H9 (cell line): ENCODE measurements around the gene KCNJ10. TPM values are rescaled to one million over a fixed set of nuclear protein-coding genes. Genes with fewer than 3 reads are reported as not detected.

Experiments used
- DNase-seq: peaks from one replicate; pipeline ENCODE4 v3.0.0-alpha.2; 2017
- H2AFZ ChIP-seq: one replicate; pipeline ENCODE4 v1.6.1; 2013; ENCODE audit warnings: mild to moderate bottlenecking, low read length, control low read depth, moderate library complexity
- H2AK5ac ChIP-seq: 2 replicates; pipeline ENCODE4 v1.6.1; 2013; ENCODE audit warnings: low read length, control low read depth, mixed read lengths; ENCODE audit not compliant: insufficient read length
- H2BK120ac ChIP-seq: one replicate; pipeline ENCODE4 v1.6.1; 2013; ENCODE audit warnings: low read depth, mild to moderate bottlenecking, low read length, control low read depth, inconsistent platforms; ENCODE audit not compliant: poor library complexity, severe bottlenecking
- H2BK12ac ChIP-seq: 2 replicates; pipeline ENCODE4 v1.6.1; 2013; ENCODE audit warnings: low read length, control low read depth, mixed read lengths, low read depth; ENCODE audit not compliant: insufficient read length
- H2BK15ac ChIP-seq: 2 replicates; pipeline ENCODE4 v1.6.1; 2013; ENCODE audit warnings: low read depth, low read length, control low read depth
- H2BK20ac ChIP-seq: one replicate; pipeline ENCODE4 v1.6.1; 2013; ENCODE audit warnings: low read depth, mild to moderate bottlenecking, low read length, control low read depth, inconsistent platforms; ENCODE audit not compliant: poor library complexity, severe bottlenecking
- H2BK5ac ChIP-seq: 2 replicates; pipeline ENCODE4 v1.6.1; 2013; ENCODE audit warnings: low read length, control low read depth, mixed read lengths; ENCODE audit not compliant: insufficient read length
- H3K14ac ChIP-seq: 2 replicates; pipeline ENCODE4 v1.6.1; 2013; ENCODE audit warnings: low read length, control low read depth; ENCODE audit not compliant: insufficient read depth
- H3K18ac ChIP-seq: 2 replicates; pipeline ENCODE4 v1.6.1; 2013; ENCODE audit warnings: low read depth, mild to moderate bottlenecking, mixed read lengths, low read length, control low read depth; ENCODE audit not compliant: insufficient read length
- H3K23ac ChIP-seq: 2 replicates; pipeline ENCODE4 v1.6.1; 2013; ENCODE audit warnings: low read length, control low read depth, mixed read lengths, low read depth; ENCODE audit not compliant: insufficient read length
- H3K23me2 ChIP-seq: 2 replicates; pipeline ENCODE4 v1.6.1; 2013; ENCODE audit warnings: low read depth, mild to moderate bottlenecking, mixed read lengths, low read length, control low read depth; ENCODE audit not compliant: insufficient read length, poor library complexity, severe bottlenecking
- H3K27ac ChIP-seq: 2 replicates; pipeline ENCODE4 v1.5.1; 2013; ENCODE audit warnings: low read length, control low read depth, mixed read lengths, low read depth; ENCODE audit not compliant: insufficient read length
- H3K27me3 ChIP-seq: 2 replicates; pipeline ENCODE4 v1.6.1; 2013; ENCODE audit warnings: low read length, control low read depth, inconsistent platforms; ENCODE audit not compliant: insufficient read depth
- H3K4ac ChIP-seq: 2 replicates; pipeline ENCODE4 v1.6.1; 2013; ENCODE audit warnings: low read depth, mild to moderate bottlenecking, control low read depth, inconsistent platforms, low read length, moderate library complexity
- H3K4me1 ChIP-seq: 2 replicates; pipeline ENCODE4 v1.6.1; 2013; ENCODE audit warnings: low read length, control low read depth, inconsistent platforms; ENCODE audit not compliant: insufficient read depth
- H3K4me2 ChIP-seq: 2 replicates; pipeline ENCODE4 v1.6.1; 2013; ENCODE audit warnings: low read length, control low read depth, mixed read lengths; ENCODE audit not compliant: insufficient read length, insufficient read depth
- H3K56ac ChIP-seq: 2 replicates; pipeline ENCODE4 v1.6.1; 2013; ENCODE audit warnings: low read depth, mild to moderate bottlenecking, mixed read lengths, low read length, control low read depth; ENCODE audit not compliant: insufficient read length
- H3K79me1 ChIP-seq: 2 replicates; pipeline ENCODE4 v1.6.1; 2013; ENCODE audit warnings: low read depth, mild to moderate bottlenecking, moderate library complexity, low read length, control low read depth, inconsistent platforms; ENCODE audit not compliant: insufficient read depth, poor library complexity, severe bottlenecking
- H3K79me2 ChIP-seq: 2 replicates; pipeline ENCODE4 v1.6.1; 2013; ENCODE audit warnings: low read length, control low read depth, inconsistent platforms; ENCODE audit not compliant: insufficient read depth
- H3K9ac ChIP-seq: 2 replicates; pipeline ENCODE4 v1.6.1; 2013; ENCODE audit warnings: low read length, control low read depth, mixed read lengths; ENCODE audit not compliant: insufficient read length; ENCODE audit errors: extremely low read depth
- H3K9me3 ChIP-seq: one replicate; pipeline ENCODE4 v1.6.1; 2013; ENCODE audit warnings: low read depth, low read length, inconsistent platforms; ENCODE audit not compliant: control insufficient read depth
- H3T11ph ChIP-seq: one replicate; pipeline ENCODE4 v1.6.1; 2013; ENCODE audit warnings: mild to moderate bottlenecking, low read length, control low read depth, inconsistent platforms
- H4K20me1 ChIP-seq: one replicate; pipeline ENCODE4 v1.6.1; 2013; ENCODE audit not compliant: control insufficient read depth, insufficient read length, insufficient read depth
- H4K5ac ChIP-seq: 2 replicates; pipeline ENCODE4 v1.6.1; 2013; ENCODE audit warnings: low read depth, mild to moderate bottlenecking, mixed read lengths, low read length, control low read depth; ENCODE audit not compliant: insufficient read length
- H4K8ac ChIP-seq: replicated peaks from 2 replicates; pipeline ENCODE4 v1.6.1; 2013; ENCODE audit warnings: low read length, control low read depth, mixed read lengths, low read depth; ENCODE audit not compliant: insufficient read length
- H4K91ac ChIP-seq: 2 replicates; pipeline ENCODE4 v1.6.1; 2013; ENCODE audit warnings: low read depth, mild to moderate bottlenecking, moderate library complexity, mixed read lengths, low read length, control low read depth; ENCODE audit not compliant: insufficient read length
- H3K27ac Mint-ChIP-seq, 3 experiments: 2 replicates in 2 of 3; 3 replicates in 1 of 3; pipeline ENCODE4 v1.8.0; 2020 to 2021; ENCODE audit warnings: mixed read lengths in 3 of 3, mild to moderate bottlenecking in 1 of 3, moderate library complexity in 1 of 3
- H3K27me3 Mint-ChIP-seq: 2 replicates; pipeline ENCODE4 v1.8.0; 2021; ENCODE audit warnings: low read depth, mild to moderate bottlenecking, moderate library complexity, mixed read lengths
- H3K36me3 Mint-ChIP-seq, 3 experiments: 2 replicates in 2 of 3; 3 replicates in 1 of 3; pipeline ENCODE4 v1.8.0; 2020 to 2021; ENCODE audit warnings: low read depth in 3 of 3, mixed read lengths in 3 of 3; ENCODE audit not compliant: insufficient read depth in 1 of 3
- H3K4me1 Mint-ChIP-seq, 2 experiments: 2 replicates each; pipeline ENCODE4 v1.8.0; 2020; ENCODE audit warnings: mixed read lengths in 2 of 2
- H3K4me3 Mint-ChIP-seq, 2 experiments: 2 replicates in 1 of 2; 3 replicates in 1 of 2; pipeline ENCODE4 v1.8.0; 2020 to 2021; ENCODE audit warnings: mild to moderate bottlenecking in 2 of 2, mixed read lengths in 2 of 2, moderate library complexity in 1 of 2
- H3K9me3 Mint-ChIP-seq, 2 experiments: 2 replicates in 1 of 2; 3 replicates in 1 of 2; pipeline ENCODE4 v1.8.0; 2020; ENCODE audit warnings: mild to moderate bottlenecking in 2 of 2, mixed read lengths in 2 of 2, moderate library complexity in 1 of 2
- WGBS: extraction: QIAGEN DNeasy Blood & Tissue Kit; methylation state at CpG from one replicate; pipeline ENCODE4 v1.1.7; 2013; ENCODE audit warnings: missing lambda C conversion rate, low lambda C conversion rate, mixed read lengths; ENCODE audit not compliant: insufficient read length; ENCODE audit errors: extremely low coverage; 5-methylcytosine and 5-hydroxymethylcytosine counted together
- total RNA-seq: library from RNA; stranded (reverse); gene quantifications from 2 replicates; pipeline ENCODE4 v1.2.1, GENCODE V29; 2021
- TF ChIP-seq, protein P1 (sequence below): fragments of 200-600 bp; sonication (generic); conservative IDR thresholded peaks from 3 replicates; pipeline ENCODE4 v1.8.0; 2021; ENCODE audit warnings: antibody characterized with exemption, mild to moderate bottlenecking

The KCNJ10 gene
- total RNA-seq, 1 experiment from 2014 or later: 0.44 TPM

DNA sequence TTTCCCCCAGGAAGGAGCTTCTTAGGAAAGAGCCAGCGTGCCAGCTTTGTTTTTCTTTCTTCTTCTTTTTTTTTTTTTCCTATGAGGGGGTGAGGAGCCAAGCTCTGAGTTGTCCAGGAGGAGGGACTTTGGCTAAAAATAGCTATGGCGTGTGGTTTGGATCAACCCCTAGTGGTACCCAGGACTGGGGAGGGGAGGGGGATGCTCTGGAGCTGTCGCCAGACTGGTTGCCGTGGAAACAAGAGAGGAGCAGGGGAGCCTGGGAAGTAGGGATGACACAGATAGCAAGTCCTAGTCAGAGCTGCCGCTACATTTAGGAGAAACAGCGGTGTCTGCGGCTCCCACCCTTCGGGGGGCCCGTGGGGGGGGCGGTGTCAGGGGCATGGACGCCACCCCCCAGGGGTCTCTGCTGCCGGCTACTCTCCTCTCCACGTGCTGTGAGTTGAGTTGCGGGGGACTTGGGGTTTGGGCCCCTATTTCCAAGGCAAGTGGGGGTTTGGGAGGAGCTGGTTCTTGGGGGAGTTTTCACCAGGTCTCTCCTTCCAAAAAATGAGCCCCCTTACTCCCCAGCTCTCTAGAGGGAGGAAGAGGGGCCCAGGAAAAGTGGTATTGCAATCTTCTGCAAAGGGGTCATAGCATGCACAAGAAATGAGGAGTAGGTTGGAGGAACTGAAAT is 11.4 kb upstream of the KCNJ10 start, which contains the start of gene KCNJ9:
Gene KCNJ9, plus strand, starts transcription at position 278 of the 676 bp plus-strand sequence. CDS start 2,493 bp downstream, outside the sequence.
- Histone ChIP-seq H2AK5ac (no peak within 1 kb of the TSS), H4K5ac (no peak within 1 kb of the TSS), H3K4me2 (no peak within 1 kb of the TSS), H2BK12ac (no peak within 1 kb of the TSS), H3K4ac (no peak within 1 kb of the TSS), H2AFZ (no peak within 1 kb of the TSS), H3K23me2 (no peaks in the 10 kb centered on the region), H3K27ac (no peak within 1 kb of the TSS), H3K9me3 (no peaks in the 10 kb centered on the region), H4K20me1 (no peaks in the 10 kb centered on the region), H3K79me2 (no peaks in the 10 kb centered on the region), H3K4me1 (no peaks in the 10 kb centered on the region; the same call in 1 of the 2 replicates), H3K18ac (no peak within 1 kb of the TSS), H3T11ph (no peak within 1 kb of the TSS), H3K9ac (no peak within 1 kb of the TSS), H2BK5ac (no peak within 1 kb of the TSS), H3K79me1 (no peaks in the 10 kb centered on the region), H3K56ac (no peak within 1 kb of the TSS), H2BK120ac (no peak within 1 kb of the TSS), H2BK20ac (no peak within 1 kb of the TSS), H3K14ac (no peak within 1 kb of the TSS), H3K27me3 (peaks cover 7% of the 10 kb centered on the region; the same call in 1 of the 2 replicates), H4K8ac (no peak within 1 kb of the TSS), H3K23ac (no peak within 1 kb of the TSS), H4K91ac (no peak within 1 kb of the TSS), H2BK15ac (no peak within 1 kb of the TSS)
- peaks cover 9 to 10% of the 10 kb centered on the region in 2 experiments for H3K4me1 Mint-ChIP-seq
- no peak within 1 kb of the TSS for H3K27ac Mint-ChIP-seq
- H3K27me3 Mint-ChIP-seq: peaks cover 86% of the 10 kb centered on the region
- DNase-seq: no peak
- TF ChIP-seq, protein P1, sequence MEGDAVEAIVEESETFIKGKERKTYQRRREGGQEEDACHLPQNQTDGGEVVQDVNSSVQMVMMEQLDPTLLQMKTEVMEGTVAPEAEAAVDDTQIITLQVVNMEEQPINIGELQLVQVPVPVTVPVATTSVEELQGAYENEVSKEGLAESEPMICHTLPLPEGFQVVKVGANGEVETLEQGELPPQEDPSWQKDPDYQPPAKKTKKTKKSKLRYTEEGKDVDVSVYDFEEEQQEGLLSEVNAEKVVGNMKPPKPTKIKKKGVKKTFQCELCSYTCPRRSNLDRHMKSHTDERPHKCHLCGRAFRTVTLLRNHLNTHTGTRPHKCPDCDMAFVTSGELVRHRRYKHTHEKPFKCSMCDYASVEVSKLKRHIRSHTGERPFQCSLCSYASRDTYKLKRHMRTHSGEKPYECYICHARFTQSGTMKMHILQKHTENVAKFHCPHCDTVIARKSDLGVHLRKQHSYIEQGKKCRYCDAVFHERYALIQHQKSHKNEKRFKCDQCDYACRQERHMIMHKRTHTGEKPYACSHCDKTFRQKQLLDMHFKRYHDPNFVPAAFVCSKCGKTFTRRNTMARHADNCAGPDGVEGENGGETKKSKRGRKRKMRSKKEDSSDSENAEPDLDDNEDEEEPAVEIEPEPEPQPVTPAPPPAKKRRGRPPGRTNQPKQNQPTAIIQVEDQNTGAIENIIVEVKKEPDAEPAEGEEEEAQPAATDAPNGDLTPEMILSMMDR: no peak
- H3K4me3 Mint-ChIP-seq: no peak within 1 kb of the TSS
- H3K9me3 Mint-ChIP-seq: no peaks in the 10 kb centered on the region; a peak in 1 of 5 replicates
- no CpG with 5 or more reads among the region's 14 CpGs for WGBS
- peaks cover 0 to 5% (median 3%) of the 10 kb centered on the region in 3 experiments; a peak in 3 of 7 replicates for H3K36me3 Mint-ChIP-seq
